Bone marrow (tissue), 2 donors: ENCODE data around the gene TMEM253.

Experiments
- DNase-seq, 2 donors: peaks; one replicate each; lab custom pipeline; 2025; lab: John Stamatoyannopoulos, UW

TMEM253 gene

DNA sequence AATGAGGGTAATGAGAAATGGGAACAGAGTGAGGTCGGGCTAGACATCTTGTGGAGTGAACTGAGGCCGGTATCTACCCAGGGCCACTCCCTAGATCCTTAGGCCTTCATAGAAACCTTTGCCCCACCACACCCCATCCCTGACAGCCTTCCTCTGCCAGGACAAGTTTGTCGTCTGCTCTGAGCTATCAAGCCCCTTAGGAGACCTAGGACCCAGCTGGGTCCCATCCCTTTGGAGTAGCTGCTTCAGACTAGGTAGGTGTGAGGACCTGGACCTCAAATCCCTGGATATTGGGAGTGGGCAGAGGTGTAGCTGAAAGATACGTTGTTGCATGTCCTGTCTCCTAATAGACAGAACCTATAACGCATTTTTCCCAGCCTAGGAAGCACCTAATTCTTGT, at the start of gene TMEM253:
Gene TMEM253 (plus strand): TSS at position 136 of the 400 bp plus-strand sequence. CDS start 278 bp downstream, outside the sequence.
- DNase-seq = no peak

DNA sequence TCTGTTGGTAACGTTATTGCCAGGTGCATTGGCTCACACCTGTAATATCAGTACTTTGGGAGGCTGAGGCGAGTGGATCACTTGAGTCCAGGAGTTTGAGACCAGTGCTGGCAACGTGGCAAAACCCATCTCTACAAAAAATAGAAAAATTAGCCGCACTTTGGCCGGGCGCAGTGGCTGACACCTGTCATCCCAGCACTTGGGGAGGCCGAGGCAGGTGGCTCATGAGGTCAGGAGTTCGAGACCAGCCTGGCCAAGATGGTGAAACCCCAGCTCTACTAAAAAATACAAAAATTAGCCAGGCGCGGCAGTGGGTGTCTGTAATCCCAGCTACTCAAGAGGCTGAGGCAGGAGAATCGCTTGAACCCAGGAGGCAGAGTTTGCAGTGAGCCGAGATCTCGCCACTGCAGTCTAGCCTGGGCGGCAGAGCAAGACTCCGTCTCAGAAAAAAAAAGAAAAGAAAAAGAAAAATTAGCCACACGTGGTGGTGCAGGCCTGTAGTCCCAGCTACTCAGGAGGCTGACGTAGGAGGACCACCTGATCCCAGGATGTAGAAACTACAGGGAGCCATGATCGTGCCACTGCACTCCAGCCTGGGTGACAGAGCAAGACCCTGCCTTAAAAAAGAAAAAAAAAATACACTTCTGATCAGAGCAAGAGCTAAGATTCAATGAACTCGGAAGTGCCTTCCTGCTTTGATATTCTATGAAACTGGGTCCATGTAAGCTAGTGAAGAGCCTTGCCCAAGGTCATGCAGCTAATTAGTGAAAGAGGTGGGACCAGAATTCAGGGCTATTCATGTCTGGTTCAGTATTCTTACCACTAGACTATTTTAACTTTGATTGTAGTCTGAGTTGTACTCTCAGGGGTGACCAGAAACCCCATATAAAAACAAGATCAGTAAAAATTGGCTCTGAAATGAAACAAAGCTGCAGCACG, 47.4 kb upstream of the TMEM253 start:
- no peak for DNase-seq

DNA sequence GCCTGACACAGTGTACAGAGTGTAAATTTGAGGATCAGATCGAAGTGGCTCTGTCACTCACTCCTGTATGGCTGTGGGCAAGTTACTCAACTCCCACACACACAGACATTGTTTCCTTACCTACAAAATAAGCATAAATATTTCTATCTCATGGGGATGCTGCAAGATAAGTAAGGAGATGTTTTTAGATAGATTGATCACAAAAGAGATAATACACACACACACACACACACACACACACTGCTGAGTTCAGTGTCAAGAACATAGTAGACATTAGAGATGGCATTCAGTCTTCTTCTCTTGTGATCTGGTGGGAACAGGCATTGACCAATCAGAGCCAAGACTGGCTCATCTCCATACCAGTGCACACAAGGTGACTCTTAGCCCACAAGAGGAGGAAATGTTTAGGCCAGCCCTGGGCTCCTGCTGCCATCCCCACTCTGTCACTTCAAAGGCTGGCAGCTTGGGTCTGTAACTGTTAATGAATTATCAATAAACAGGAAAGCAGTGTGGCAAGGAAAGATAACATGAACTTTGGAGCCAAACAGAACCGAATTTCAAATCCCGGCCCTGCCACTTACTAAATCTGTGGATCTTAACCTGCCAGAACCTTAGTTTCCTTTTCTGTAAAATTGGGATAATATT, 46.6 kb upstream of the TMEM253 start:
- DNase-seq = no peak

DNA sequence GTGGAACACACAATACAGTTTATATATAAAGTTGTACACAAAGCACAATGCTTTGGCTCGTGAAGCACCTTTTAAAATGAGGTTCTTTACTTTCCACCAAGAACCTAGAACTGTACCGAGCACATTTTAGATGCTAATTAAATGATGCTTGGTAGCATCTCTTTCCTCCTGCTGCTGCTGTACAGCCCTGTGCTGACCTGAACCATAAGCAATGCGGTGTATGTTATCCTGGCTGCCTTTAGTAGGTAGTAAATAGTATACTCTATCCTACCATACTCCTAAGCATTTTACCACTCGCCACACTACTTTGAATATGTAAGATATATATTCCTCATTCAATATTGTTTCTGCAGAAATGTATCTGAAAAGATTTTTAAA, 46.1 kb upstream of the TMEM253 start:
- no peak for DNase-seq

DNA sequence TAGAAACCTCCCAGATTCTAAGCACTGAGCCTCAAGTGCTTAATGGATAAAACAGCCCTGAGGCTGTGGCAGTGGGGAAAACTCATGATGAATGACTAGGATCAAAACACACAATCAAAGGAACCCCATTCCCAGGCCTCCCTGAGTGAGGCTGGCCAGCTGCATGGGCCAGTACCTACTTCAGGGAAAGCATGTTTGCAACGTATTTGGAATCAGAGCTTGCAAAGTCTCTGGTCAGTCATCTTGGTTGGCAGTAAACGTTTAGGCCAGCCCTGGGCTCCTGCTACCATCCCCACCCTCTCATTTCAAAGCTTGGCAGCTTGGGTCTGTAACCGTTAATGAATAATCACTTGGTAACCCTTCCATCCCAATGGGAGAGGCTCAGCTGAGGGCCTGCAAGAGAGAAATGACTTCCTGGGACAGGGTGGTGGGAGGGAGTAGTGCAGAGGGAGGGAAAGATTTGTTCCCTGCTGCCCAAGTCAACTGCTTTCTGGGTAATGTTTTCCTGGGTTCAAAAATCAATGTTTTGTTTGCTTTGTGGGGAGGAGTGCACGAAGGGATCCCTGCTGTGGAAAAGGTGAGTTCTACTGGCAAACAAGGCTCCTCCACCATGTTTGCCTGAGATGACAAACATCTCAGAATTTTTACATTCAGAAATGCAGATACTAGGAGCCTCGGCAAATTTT, 45.3 kb upstream of the TMEM253 start:
- no peak for DNase-seq

DNA sequence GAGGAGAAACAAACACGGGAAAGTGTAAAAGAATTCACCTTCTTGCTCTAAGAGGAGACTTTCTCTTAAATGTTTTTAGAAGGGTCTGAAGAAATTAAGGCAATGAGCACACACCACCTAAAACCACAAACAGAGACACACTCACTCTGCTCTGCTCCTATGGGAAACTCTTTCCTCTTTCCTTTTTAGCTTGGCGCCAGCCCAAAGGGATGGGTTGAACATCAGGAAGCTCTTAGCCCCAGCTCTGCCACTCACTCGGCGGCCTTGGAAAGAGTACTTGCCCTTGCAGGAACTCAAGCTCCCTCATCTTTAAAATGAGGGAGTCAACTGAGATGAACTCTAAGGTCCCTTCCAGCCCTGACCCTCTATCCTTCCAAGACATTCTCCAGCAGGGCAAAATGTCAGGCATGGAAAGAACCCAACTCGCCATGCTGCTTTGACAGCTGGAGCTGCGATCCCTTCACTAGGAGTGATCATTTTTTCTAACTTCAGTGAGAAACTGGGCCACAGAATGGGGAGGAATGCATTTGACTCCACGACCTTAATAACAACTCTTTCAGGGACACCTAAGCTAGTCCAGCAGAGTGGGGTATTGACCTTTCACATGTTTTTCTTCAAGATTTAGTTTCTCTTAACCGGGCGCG, 44.2 kb upstream of the TMEM253 start:
- DNase-seq = no peak

DNA sequence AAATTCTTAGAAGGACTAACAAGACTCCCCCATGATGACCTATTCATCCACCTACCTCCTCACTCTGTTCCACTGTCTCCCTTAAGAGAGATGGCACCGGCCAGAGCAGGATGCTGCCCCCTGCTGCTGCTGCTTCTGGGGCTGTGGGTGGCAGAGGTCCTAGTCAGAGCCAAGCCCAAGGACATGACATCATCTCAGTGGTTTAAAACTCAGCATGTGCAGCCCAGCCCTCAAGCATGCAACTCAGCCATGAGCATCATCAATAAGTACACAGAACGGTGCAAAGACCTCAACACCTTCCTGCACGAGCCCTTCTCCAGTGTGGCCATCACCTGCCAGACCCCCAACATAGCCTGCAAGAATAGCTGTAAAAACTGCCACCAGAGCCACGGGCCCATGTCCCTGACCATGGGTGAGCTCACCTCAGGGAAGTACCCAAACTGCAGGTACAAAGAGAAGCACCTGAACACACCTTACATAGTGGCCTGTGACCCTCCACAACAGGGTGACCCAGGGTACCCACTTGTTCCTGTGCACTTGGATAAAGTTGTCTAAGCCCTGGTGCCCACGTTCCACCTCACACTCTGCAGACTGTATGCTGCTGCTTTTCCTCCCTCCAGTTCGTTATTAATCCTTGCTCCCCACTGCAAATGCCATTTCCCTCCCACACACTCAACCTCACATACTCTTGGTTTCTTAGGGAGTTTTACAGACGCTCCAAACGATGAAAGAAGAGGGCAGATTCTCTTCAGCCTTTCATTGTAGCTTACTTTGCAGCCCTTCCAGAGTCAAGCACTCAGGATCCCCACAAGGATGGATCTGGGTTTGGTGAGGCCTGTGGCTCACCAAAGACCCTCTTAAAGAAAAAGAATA, 42.8 kb upstream of the TMEM253 start, which contains the start of gene RNASE8:
Gene RNASE8 (plus strand): TSS at position 20 of the 873 bp plus-strand sequence. CDS start 71 bp downstream, at position 91.
- DNase-seq = no peak

DNA sequence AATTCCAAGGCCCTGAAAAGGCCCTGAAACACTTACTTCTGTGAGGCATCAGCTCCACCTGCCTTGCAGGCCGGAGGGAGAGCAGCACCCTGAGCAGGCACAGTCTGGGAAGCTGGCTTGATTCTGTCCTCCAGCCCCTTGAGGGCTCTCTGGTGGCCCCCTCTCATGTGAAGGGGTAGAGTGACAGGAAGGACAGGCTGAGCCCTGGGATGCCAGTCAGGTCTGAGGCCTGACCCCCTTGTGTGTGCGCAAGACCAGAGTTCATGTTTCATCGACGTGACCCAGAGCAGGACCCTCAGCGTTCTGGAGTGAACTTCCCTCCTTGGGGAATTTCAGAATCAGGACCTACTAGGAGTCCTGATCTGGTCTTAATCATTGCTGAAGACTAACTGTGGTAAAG, 42.0 kb upstream of the TMEM253 start:
- no peak for DNase-seq

DNA sequence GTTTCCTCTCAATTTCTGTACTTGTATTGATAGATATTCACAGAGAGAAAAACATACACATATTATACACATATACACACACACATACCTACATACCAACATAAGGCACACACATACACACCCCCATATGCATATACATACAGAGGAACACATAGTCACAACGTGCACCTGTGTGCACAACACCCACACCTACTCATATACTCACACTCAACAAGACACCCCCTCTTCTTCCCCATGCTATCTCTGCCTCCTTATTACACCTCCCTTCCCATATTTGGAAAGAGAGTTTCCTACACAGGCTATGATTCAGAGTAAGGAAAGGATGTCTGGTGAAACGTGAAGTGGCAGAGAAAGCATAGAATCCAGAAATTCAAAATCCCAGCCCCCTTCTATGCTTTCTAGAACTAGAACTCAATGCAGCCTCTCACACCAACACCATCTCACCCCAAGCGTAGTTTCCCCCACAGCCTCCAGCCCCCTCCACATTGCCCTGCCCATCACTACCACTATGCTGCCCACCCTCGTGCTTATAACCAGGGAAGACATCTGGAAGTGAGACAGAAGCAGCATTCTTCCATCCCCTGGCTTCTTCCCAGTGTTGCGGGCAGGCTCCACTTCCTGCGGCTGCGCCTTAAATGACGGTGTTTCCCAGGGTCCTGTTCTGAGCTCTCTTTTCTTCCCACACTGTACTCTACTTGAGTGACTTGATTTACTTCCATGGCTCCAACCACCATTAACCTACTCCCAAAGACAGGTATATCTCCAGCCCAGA, 40.8 kb upstream of the TMEM253 start:
- no peak for DNase-seq

DNA sequence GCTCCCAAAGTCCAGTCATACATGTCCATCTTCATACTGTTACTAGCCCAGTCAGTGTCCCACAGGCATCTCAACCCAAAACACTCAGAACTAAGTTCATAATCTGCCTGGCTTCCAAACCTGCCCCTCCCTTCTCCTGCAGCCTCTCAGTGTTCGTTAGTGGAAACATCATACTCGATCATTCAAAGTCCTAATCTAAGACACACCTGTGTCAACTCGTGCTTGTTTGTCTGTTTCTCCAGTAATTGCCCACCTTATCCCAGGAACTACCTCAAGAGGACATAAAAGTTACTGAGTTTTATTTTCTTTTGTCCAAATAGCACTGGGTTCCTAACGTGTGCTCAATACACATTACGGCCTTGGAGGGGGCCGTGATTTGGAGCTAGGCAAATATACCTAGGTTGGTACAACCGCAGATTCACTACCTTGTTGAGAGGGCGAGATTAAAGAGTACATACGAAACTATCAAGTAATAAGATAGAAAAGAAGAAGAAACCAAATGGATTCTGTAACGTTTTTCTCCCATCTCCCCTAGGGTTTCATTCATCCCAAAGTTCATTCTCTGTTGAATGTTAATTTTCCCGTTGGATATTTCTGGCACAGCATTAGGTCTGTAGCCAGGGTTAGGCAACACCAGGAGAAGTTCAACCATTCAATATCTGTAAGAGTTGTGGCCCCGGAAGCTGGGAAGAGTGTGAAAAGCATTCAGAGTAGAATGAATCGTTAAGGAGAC, 40.1 kb upstream of the TMEM253 start:
- DNase-seq = no peak

DNA sequence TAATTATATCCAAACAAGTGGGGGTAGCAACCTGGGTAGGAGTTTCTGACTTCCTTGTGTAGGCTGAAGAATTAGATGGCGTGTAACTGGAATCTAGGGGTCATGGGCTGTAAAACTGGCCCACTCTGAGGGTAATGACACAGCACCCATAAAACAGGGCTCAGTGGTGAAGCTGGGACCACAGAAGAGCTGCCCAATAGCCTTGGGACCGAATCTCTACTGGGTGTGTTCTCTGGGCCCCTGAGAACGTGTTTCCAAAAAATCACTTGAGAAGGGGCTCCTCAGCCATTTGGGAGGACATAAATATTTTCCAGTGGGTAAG, 39.6 kb upstream of the TMEM253 start:
- DNase-seq = no peak

DNA sequence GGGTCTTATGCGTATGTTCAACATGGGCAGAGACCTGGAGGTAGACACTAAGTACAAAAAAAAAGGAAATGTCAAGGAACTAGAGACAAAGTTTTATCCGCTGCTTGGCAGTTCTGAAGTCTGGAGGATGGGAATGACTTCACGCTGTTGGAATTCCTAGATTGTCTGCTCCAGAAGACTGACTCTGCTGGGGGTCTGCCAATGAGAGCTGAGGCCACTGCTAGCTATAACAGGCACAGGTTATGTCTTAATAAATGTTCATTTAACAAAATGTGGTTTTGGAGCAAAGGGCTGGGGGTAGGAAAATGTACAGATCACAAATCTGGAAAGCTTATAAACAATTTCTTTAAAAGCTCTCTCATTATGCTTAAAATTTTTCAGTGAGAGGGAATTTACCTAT, 37.4 kb upstream of the TMEM253 start:
- DNase-seq = no peak

DNA sequence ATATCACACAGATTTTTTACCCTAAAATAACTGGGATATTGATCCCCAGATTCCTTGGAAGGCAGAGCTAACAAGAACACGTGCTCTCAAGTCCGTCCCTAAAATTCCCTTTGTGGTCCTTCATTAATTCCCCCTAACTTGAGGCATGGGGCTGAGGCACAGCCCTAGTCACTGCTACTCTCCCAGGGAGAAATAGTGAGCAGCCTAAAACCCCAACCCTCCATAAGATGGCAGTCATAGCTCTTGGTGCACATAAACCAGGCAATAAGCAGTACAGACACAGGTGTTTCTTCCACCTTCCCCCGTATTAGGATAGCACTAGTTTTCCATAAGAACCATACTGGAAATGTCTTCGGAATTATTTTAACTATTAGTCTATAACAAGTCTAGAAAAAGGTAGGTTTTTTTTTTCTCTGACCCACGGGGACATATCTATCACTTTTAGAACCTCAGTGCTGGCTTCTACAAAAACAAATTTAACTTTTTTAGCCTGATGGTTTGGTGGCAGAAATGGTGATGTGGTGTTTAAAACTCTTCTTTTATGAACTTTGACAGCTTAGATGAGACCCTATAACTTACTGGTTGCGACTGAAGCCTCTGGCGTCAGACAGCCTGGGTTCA, 33.9 kb upstream of the TMEM253 start:
- peak in 1 of 2 donors; percentile 10 for DNase-seq

DNA sequence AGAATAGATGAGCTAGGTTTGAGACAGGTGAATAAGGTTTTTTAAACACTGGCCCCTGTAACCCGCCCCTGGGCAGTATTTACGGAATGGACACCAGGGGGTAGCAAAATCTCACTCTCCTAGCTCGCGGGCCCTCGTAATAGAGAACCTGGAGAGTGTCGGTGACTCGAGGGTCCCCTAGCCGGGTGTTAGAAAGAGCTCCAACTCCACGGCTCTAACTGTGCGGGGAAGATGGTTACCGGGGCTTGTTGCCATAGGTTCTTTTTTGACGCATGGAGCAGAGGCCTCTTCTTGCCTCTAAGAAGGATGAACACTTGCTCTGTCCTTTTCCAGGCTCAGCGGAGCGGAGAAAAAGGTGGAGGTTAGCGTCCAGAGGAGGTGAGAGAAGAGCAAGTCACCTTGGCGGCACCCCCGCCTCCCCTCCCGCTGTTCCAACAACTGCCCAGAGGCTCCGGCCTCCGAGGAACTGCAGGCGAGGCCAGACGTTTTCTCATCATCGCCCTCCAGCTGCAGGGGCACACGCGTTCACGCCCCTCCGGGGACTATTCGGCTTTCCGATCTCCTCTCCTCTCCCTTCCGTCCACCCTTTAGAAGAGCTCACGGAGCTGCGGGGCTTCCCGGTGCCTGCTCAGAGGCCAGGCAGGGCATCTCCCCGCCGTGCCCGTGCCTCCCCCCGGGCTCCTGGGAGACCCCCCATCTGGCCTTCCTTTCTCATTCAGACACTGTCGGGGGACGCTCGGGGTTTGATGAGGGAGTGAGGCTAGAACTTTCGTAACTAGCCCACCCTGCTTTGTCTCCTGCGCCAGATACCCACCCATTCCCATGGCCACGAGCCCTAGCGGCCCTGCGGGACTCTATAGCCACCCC, 32.1 kb upstream of the TMEM253 start:
- peak in 1 of 2 donors; percentile 47 for DNase-seq

DNA sequence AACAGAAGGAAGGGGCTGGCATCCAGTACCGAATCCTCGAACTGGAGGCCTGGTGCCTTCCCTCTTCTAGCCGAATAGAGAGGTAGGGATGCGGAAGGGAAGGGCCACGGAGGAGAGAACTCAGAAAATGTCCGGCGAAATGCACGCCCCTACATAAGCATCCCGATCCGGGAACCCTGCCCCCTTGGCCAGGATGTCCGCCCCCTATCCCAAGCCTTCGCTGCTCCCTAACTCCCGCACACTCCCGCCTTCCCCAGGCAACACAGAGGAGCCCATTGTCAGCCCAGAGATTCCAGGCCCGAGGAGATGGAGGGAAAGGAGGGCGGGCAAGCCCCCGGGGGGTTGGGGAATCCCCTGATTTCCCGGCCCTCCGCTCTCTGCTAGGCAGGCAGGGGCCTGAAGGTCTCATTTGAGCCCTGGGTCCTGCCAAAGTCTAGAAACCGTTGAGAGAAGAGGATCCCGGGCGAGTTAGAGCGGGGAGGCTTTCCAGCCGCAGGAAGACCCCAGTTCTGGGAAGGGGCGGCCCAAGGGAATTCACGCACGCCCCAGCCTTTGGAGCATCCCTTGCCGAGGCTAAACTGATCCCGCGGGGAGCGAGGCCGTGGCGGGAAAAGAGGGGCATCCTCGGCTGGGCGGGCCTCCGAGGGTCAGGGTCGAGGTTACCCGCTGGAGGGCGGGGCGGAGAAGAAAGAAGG, 31.3 kb upstream of the TMEM253 start:
- DNase-seq = no peak

DNA sequence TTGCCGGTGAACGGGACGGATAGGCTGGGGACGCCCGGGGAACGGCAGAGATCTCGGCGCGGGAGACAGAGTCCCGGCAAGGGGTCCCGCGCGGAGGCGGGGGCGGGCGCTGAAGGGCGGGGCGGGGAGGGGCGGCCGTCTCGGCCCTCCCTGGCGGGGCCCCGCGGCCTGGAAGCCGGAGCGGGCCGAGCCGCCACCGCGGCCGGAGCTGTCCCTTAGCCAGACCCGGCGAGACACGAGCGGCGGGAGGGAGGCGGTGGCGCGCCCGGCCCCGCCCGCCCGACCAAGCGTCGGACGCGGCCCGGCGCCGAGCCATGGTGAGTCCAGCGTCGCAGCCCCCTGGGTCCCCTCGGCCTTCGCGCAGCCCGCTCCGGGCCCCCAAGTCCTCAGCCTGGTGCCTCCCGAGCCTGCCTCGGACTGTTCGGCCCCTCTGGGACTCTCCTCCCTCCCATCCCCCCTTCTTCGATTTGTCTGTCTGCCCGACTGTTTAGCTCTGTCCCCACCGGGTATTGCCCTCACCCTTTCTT, 30.7 kb upstream of the TMEM253 start, which contains the start of gene ARHGEF40:
Gene ARHGEF40 (plus strand): TSS at position 222 of the 527 bp plus-strand sequence. CDS start 93 bp downstream, at position 315.
- no peak for DNase-seq

DNA sequence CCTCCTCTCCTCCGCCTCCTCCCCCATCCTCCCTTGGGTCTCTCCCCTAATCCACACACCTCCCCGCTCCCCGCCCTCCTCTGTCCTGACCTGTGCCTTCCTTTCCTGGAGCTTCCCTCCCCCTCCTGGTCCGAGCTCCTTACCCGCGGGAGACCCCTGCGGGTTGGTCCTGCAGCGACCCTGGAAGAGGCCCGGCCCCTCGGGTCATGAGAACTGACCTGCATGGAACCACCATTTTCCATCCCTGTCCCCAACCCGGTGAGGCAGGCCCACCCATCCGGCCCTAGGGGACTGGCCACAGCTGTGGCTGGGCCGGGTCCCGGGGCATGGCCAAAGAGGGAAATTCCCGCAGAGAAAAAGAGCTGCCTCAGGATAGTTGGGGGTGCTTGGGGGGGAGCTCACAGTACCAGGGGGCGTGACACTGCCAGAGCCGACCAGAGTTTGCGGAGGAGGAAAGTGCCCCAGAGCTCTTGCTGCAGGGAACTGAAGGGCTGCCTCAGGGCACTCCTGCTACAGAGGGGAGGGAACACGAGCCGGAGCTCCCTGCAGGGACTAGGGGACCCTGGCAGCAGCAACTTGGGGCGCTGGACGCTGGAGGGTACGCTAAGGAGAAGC, 30.1 kb upstream of the TMEM253 start:
- DNase-seq = peak; percentile 8 to 72
